Stimulated activated naive CD4-positive, alpha-beta T cell treated with Interleukin-2 at 50 U/mL for 16 hours (primary cell): ENCODE data around the gene FMNL2.

ENCODE experiments used
- DNase-seq: peaks from one replicate; lab custom pipeline; 2025; lab: John Stamatoyannopoulos, UW

Gene FMNL2

GRCh38 chr2:152449578-152449977, 114.6 kb downstream of the FMNL2 start:
- DNase-seq: no peak

GRCh38 chr2:152450176-152450575, 115.2 kb downstream of the FMNL2 start:
- no peak for DNase-seq

- no peak for DNase-seq
Measured at GRCh38 chr2:152452256-152452973, 117.4 kb downstream of the FMNL2 start.

- DNase-seq: no peak
Measured at GRCh38 chr2:152453129-152453911, 118.3 kb downstream of the FMNL2 start.

GRCh38 chr2:152454371-152454770, 119.4 kb downstream of the FMNL2 start:
- no peak for DNase-seq

- no peak for DNase-seq
Measured at GRCh38 chr2:152454960-152455359, 120.0 kb downstream of the FMNL2 start.

GRCh38 chr2:152455738-152456137, 120.8 kb downstream of the FMNL2 start:
- DNase-seq: no peak

- DNase-seq: no peak
Measured at GRCh38 chr2:152456262-152456661, 121.3 kb downstream of the FMNL2 start.

- no peak for DNase-seq
Measured at GRCh38 chr2:152458441-152458940, 123.5 kb downstream of the FMNL2 start.

GRCh38 chr2:152459091-152459490, 124.1 kb downstream of the FMNL2 start:
- no peak for DNase-seq

GRCh38 chr2:152460567-152460966, 125.6 kb downstream of the FMNL2 start:
- DNase-seq: no peak

GRCh38 chr2:152462120-152462519, 127.1 kb downstream of the FMNL2 start:
- DNase-seq: no peak

GRCh38 chr2:152462779-152463178, 127.8 kb downstream of the FMNL2 start:
- no peak for DNase-seq

- DNase-seq: no peak
Measured at GRCh38 chr2:152464851-152465470, 130.0 kb downstream of the FMNL2 start.

- no peak for DNase-seq
Measured at GRCh38 chr2:152465541-152465940, 130.6 kb downstream of the FMNL2 start.

- no peak for DNase-seq
Measured at GRCh38 chr2:152466041-152466440, 131.1 kb downstream of the FMNL2 start.

- no peak for DNase-seq
Measured at GRCh38 chr2:152466980-152467676, 132.2 kb downstream of the FMNL2 start.

GRCh38 chr2:152467677-152468410, 132.9 kb downstream of the FMNL2 start:
- no peak for DNase-seq

GRCh38 chr2:152468899-152469692, 134.1 kb downstream of the FMNL2 start:
- no peak for DNase-seq
